HG03565 (cell line): ENCODE measurements around the gene CIITA.
A peak's percentile ranks its signal among the peaks of the same experiment; 100 is the strongest.

Experiments used
- ATAC-seq: cut with Tn5 transposase; IDR thresholded peaks from one replicate; pipeline ENCODE4 v1.9.1; 2021; ENCODE audit warnings: mild to moderate bottlenecking, moderate library complexity; ENCODE audit not compliant: unreplicated experiment

Gene CIITA

DNA sequence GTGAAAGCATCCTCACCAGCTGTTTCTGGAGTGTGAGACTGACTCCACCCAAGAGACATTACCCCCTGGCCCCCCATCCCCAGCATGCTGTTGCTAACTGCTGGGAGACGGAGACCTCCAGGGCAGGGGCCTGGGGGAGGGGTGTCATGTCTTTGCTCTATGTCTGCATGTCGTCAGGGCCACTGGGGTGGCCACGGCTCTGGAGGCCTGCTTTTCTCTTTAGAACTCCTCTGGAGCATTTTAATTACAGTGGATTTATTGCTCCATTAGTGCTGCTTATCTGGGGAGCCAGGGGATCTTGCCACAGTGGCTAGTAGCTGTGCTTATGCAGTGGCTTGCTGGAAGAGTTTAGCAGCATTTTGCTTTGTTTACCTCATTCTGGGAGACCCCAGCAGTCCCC lies 99.6 kb downstream of the CIITA start:
- no peak for ATAC-seq

DNA sequence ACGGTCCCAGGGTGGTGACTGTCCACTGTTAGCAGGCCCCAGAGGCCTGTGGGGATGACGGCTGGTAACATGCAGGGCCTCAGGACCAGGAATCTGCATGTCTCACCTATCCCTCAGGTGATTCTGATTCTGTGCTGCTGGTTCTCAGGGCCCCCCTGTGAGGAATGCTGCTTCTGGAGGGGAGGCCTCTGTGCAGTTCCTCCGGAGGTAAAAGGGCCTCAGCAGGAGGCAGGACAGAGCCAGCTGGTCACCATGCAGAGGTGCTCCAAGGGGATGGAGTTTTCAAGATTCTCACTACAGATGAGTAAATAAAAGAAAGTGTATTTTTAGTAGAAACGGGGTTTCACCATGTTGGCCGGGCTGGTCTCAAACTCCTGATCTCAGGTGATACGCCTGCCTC lies 101.1 kb downstream of the CIITA start:
- no peak for ATAC-seq

DNA sequence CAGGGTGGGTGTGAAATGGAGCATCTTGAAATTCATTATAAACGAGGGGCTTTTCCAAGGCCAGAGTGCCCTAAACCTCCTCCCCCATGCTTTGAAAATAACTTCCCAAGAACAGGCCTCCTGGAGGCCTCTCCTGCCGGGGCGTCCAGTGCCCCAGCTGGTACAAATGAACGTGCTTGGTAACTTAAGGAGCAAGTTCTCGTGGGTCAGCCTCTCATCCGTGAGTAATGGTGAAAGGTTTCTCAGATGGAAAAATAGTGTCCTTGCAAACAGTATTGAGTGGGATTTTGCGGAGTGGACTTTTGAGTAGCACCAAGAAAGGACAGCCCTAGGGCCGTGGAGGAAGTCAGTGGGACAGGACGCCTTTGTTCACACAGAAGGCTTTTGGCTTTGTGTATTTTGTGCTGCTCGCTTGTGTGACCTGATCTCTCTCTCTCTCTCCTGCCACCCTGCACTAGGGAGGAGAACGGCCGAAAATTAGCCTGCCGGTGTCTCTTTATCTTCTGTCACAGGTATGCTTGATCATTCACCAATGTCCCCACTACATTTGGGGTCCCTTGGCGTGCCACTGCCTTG lies 102.0 kb downstream of the CIITA start:
- ATAC-seq, result no peak

DNA sequence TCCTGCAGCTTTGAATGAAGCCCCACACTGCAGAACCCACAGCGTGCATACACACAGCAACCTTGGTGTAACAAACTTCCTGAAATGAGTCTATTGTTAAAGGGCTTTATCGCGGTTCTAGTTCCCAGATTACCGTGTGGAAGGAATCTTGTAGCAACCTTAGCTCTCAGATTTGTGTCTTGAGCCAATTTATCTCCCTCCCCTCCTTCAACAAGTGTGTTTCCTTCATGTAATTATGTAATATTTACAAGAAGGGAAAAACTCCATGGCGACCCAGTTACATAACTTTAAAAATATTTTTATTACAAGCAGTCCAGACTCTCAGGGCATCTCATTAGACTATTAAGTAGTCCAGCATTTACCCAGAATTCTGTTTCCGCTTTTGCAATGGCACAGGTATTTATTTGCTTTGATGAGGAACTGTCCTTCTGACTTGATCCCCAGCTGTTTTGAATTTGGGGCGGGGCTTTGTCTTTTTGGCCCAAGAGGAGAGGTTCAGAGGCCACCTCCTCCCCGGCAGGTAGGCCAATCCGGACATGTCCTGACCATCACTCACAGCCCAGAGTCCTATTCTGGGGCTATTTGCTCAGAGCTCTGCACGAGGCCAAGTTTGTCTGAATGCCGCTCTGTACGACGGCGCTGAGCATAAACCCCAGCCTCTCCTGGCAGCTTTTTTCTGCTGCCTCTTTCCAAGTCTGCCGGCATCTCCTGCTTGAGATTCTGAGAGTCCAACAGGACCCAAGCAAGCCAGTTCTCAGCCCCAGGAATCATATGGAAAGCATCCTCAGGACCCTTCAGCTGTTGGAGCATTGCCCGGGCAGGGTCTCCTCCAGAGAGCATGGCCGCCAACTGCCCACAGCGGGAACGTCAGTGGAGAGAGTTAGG lies 103.0 kb downstream of the CIITA start:
- ATAC-seq, result no peak

DNA sequence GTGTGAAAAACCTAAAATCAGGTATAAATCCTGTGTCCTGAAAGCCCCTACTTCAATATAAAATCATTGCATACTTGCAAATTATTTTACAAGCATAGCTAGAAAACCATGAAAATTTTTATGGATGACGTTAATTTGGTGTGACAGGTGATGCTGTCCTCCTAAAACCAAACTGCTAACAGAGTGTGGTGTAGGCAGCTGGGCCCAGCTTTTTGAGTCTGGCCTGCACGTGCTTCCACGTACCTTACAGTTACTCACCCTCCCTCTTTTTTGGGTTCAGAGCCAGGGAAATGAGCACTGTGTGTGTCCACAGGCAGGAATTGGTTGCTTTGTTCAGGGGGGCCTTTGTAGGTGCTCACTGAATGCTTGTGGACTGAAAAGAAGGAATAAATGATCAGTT lies 103.8 kb downstream of the CIITA start:
- no peak for ATAC-seq

DNA sequence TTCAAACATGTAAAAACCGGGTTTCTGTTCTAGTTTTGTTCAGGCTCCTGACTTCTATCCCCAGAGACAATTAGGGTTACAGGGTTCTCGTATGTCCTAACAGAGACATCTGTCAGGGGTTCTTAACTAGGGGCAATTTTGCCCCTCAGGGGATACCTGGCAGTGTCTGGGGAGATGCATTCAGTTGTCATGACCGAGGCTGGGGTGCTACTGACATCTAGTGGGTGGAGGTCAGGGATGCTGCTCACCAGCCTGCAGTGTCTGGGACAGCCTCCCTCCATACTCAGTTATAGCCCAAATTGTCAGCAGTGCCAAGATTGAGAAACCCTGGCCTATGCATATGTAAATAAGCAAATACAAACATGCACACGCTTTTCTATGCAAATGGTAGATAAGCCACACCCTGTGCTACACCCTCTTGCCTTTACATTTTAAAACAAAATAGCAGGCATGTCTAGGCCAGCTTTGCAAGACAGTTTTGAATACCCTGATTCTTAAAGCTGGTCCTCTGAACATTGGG lies 104.8 kb downstream of the CIITA start:
- ATAC-seq, result peak; percentile 66

DNA sequence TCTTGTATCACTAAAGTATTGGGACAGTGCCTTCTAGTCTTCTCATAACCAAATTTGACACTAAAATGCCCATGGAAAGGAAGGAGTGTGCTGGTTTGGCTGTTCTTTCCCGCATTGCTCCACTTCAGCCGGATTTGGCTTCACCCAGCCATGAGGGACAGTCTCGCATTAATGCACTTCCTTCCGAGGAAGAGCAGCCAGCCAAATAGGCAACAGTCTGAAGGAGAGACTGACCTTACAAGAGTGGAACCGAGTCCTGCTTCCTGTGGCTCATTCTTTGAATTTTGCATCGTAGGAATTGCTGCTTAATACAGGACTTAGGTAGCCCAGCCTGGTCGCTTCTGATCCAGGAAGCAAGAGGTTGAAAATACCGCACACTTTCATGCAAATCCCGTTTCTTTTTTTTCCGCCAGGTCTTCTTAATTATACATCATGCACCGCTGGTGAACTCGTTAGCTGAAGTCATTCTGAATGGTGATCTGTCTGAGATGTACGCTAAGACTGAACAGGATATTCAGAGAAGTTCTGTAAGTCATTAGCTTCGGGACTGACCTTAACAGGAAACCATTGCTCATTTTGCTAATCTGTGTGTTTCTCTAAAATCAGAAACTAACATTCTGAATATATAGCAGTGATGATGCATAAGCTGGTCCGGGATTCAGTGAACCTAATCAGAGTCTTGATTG lies 105.6 kb downstream of the CIITA start:
- ATAC-seq, result peak; percentile 43

DNA sequence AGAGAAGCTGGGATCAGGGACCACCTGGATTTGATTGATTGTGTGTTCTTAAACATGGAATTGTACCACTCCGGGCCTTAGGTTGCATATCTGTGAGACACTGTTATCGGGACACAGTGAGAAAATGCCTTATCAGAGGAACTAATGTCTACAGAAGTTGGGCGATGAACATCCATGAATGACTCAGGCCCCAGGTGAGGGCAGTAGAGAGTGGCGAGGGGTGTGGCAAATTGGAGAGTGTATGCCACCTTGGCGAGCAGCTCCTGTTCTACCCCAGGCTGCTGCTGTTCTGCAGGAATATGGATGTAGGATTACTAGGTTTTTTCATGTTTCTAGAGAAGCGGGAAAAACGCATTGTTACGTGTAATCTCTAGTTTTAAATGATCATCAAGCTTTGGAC lies 106.2 kb downstream of the CIITA start:
- no peak for ATAC-seq

DNA sequence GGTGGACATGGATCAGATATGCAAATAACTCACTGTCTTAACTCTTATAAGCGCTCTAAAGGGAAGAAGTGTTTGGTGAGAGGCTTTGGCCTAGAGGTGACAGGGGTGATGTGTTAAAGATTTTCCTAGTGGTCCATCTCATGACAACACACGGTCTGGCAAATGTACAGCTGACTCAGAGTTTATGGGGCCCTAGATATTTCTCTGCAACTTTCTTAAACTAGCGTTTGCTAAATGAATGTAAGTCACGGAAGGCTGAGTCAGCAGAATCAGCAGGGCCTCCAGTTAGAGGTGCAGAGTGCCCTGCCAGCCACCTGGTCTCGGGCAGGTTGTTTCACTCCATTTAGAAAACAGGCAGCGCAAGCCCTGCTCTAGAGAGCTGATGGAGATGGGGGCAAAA lies 107.5 kb downstream of the CIITA start:
- ATAC-seq, result no peak
